Measurements from ENCODE around the gene LRRC75A.
A peak's percentile ranks its signal among the peaks of the same experiment; 100 is the strongest.
"Not testable (repeated sequence)": the region's sequence is repeated elsewhere in the genome, so short reads cannot be mapped to it uniquely, and the experiment has no call there.

LRRC75A gene

DNA sequence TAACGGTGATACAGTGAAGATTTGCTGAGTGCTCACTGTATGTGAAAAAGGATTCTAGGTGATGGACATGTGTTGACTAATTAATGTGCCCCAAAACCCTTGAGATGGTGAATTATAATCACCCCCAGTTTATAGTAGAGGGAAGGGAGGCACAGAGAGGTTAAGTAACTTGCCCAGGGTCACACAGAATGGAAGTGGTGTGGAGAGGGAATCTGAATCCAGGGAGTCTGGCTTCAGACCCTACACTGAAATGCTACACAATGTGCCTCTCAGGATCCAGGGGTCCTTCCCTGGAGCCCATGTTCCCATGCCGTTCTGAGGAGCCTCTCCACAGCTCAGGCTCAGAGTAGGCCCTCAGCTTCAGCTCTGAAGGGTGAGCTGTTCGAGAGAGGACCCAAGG, 65.0 kb downstream of the LRRC75A start:
- no peak for DNase-seq

DNA sequence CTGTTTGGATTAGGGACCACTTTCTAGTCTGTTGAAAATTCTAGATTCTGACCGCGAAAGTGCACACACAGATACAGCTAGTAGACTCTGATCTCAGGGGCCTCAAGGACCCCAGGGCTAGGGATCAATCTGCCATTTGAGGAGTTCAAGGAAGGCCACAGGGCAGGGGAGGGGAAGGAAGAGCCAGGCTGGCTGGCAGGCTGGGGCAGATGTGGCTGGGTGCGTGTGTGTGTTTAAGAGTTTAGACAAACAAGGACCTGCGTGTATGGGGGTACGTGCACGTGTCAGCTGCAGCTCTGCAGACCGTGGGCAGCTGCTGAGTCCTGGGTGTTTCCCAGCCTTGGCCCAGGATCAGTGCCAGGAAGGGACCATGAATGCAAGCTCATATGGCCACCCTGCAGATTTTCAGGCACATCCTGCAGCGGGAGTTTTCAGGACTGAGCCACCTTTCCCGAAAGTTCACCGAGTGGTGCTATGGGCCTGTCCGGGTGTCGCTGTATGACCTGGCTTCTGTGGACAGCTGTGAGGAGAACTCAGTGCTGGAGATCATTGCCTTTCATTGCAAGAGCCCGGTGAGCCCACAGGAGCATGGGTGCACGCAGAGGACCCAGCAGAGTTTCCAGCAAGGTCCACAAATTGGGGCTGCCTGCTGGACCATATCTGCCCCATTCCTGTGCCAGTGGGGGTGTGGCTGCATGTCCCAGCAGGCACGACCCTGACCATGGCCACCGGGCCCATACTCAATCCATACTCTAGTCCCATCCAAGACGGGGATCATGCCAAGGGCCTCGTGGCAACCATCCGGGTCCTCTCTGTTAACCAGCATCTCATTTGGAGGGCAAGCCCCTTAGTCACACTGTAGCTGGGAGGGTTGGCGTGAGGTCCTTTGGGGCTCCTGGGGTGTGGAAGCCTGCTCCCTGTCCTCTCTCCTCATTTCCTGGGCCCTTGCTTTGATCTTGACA, 66.0 kb downstream of the LRRC75A start:
- DNase-seq: no peak

DNA sequence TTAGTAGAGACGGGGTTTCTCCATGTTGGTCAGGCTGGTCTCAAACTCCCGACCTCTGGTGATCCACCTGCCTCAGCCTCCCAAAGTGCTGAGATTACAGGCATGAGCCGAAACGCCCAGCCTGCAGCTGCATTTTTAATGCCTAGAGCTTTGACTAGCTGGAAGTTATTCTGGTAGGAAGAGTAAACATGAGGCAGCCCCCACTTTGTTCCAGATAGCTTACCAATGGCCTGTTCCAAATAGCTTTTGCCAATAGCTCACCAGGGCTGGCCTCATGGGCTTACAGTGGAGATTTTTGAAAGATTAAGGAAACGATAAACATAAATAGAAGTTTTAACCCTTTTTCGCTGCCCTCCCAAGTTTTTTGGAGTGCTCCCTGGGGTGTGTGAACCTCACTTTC, 66.8 kb downstream of the LRRC75A start:
- DNase-seq: no peak

DNA sequence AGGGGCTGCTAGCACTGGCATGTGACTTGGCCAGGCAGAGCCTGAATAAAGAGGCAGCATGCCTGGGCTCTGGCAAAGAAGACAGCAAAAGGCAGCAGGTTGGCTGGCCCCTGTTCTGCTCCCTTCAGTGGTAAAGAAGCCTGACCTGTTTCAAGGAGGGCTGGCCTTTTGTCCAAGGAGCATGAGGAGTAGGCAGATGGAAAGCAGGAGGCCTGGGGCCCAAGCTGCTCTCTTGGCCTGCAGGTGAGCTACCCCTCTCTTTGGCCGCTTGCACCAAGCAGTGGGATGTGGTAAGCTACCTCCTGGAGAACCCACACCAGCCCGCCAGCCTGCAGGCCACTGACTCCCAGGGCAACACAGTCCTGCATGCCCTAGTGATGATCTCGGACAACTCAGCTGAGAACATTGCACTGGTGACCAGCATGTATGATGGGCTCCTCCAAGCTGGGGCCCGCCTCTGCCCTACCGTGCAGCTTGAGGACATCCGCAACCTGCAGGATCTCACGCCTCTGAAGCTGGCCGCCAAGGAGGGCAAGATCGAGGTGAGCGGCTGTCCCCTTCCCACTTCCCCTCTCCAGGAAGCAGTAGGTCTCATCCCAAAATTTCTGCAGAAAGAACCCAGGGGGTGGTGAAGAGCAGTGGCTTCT, 68.6 kb downstream of the LRRC75A start:
- DNase-seq: no peak

DNA sequence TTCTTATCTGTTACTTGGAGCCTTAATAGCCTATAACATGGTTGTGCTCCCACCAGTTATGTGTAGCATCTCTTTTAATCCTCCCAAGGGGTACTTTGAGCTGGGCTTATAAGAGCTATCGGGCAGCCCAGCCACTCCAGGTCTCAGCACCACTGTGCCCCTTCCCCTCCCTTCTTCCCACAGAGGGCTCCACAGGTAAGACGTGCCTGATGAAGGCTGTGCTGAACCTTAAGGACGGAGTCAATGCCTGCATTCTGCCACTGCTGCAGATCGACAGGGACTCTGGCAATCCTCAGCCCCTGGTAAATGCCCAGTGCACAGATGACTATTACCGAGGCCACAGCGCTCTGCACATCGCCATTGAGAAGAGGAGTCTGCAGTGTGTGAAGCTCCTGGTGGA, 69.6 kb downstream of the LRRC75A start:
- no peak for DNase-seq

DNA sequence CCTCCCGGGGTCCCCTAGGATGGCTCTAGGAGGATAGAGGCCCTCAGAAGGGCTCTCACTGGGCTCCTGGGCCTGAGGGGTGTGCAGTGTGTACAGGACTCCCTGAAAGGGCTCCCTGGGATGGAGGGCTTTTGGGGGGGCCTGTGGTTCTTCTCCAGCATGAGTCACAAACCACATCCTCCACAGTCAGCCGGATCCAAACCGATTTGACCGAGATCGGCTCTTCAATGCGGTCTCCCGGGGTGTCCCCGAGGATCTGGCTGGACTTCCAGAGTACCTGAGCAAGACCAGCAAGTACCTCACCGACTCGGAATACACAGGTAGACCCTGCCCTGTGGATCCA, 72.1 kb downstream of the LRRC75A start:
- peak; percentile 19 for DNase-seq

DNA sequence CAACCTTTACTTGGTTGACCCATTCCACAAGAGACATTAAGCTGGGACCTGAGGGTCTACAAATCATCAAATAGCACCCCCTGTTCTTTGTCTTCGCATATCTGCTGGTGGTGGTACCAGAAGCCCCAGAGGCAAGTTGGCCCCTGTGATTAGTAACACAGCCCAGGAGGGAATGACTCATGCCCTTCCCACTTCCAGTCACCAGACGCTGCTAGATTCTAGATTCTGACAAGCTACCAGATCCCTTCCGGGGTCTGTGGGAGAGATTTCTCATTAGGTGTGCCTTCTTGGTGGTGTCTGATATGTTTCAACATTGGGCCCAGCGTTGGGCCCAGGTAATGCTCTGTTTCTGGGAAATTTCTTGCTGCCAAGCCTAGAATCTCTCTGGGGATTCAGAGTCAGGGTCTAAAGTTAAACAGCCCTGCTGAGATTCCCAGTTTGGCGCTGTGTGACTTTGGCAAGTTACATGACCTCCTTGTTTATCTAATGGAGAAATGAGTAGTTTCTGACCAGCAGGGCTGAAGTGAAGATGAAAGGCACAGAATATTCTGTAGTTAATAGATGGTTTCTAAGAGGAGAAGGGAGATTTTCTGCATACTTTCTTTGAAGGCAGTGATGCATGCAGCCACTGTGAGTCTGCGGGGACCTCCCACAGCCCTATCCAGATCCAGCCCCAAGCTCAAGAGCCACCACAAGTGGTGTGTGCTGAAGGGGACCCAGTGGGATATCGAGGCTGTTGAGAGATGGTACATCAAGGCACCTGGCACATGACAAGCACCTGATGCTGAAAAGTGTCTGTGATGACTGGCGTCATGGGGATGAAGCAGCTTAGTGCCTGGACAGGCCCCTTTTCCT, 72.7 kb downstream of the LRRC75A start:
- DNase-seq: no peak

DNA sequence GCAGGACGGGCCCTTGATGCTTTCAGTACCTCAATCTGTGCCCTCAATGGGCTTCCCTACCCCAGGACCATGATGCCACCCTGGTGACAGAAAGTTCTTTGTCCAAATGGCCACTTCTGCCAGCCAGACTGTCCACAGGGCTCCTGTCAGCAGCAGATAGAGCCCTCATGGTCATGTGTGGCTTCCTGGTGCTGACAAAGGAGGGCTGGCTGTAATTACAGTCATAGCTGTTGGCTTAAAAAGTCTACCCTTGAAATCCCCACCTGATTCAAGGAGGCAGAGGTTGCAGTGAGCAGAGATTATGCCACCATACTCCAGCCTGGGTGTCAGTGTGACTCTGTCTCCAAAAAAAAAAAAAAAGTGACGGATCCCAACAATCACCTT, 73.3 kb downstream of the LRRC75A start:
- DNase-seq: no peak

DNA sequence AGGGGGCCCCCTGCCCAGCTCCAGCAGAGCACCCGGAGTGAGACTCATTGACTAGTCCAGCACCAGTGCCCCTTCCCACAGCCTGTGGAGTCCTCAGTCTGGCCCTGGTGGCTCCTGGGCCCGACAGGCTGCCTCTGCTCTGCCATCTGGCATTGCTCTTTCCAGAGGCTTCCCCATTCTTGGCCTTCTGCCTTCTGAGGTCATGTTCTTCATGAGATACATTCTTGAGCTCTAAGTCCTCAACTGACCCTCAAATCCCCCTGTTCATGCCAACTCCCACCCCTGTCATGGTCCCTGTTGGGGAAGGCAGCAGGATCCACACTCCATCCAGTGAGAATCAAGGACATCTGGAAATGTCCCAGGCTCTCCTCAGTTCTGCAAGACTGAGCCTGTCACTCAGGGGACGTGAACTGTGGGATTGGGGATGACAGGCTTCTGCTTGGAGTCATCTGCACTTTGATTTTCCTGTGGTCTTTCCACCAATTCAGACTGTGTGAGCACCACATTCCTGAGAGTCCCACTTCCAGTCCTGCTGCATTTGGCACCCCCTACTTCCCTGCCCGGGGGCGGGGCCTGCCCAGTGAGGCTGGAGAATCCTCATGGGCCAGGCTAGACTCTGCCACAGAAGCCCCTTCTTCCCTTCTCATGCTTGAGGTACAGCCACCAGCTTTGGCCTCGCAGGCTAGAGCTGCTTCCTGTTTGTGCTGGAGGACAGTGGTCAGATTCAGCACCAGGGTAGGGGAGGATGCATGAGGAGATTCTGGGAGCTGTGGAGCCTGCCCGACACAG, 73.9 kb downstream of the LRRC75A start:
- DNase-seq: no peak

DNA sequence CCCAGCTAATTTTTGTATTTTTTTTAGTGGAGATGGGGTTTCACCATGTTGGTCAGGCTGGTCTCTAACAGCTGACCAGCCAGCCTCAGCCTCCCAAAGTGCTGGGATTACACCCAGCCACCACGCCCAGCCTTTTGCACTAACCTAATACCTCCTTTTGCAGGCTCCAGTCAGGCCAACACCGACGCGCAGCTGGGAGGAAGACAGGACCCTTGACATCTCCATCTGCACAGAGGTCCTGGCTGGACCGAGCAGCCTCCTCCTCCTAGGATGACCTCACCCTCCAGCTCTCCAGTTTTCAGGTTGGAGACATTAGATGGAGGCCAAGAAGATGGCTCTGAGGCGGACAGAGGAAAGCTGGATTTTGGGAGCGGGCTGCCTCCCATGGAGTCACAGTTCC, 74.6 kb downstream of the LRRC75A start:
- DNase-seq: no peak

DNA sequence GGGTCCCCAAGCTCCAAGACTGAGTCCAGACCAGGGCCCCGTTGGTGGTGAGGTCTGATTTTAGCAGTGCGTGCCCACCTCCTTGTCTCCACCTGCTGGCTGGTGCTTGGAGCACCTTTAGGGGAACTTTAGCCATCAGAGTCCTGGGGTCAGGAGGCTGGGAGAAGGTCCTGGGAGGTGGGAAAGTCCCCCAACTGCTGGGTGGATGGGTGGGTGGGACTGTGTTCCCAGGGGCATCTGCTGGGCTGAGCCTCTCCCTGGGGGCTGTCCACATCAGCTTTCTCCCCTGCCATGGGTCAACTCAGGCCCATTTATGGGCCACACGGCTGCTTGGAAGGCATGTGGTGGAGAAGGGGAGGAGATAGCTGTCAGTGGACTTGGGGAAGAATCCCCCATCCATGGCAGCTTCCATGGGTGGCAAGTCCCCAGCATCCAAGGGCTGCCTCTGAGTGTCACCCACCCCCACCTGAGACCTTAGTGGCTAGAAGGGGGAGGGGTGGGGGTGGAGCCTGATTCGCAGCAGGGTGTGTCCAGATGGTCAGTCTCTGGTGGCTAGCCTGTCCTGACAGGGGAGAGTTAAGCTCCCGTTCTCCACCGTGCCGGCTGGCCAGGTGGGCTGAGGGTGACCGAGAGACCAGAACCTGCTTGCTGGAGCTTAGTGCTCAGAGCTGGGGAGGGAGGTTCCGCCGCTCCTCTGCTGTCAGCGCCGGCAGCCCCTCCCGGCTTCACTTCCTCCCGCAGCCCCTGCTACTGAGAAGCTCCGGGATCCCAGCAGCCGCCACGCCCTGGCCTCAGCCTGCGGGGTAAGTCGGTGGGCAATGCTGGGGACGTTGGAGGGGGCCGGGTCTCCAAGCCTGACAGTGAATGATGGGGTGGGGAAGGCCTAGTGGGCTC, 76.7 kb downstream of the LRRC75A start, which contains the start of gene TRPV2:
TSS of gene TRPV2 (plus strand) at position 541 of the 894 bp plus-strand sequence. CDS start 2,098 bp downstream, outside the sequence.
- peak; percentile 54 for DNase-seq

DNA sequence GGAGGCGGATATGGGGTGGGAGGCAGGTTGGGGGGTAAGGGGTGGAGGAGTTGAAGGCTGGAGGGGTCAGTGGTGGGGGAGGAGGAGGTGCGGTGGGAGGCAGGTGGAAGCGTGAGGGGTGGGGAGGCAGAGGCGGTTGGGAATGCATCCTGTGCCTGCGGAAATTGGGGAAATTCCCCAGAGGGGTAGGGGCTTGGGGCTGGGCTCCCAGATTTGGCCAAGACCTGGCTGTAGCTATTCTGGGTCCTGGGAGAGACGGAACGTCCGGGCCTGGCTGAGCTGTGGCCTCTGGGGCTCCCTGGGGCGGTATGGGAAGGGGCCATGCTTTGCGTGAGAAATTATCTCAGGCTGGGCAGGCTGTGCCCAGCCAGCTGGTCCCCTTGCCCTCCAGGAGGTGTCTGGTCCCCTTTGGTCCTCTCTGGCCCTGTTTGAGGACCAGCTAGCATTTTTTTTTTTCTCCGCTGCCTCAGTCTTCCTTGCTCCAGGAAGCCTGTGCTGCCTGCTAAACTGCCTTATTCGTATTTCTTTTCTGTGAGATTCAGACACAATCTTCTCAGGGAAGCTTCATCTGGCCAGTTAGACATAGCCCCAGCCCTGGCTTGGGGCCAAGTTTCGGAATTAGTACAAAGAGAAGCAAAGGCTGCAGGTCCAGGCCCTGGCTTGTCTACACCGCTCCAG, 83.9 kb downstream of the LRRC75A start:
- DNase-seq: no peak

DNA sequence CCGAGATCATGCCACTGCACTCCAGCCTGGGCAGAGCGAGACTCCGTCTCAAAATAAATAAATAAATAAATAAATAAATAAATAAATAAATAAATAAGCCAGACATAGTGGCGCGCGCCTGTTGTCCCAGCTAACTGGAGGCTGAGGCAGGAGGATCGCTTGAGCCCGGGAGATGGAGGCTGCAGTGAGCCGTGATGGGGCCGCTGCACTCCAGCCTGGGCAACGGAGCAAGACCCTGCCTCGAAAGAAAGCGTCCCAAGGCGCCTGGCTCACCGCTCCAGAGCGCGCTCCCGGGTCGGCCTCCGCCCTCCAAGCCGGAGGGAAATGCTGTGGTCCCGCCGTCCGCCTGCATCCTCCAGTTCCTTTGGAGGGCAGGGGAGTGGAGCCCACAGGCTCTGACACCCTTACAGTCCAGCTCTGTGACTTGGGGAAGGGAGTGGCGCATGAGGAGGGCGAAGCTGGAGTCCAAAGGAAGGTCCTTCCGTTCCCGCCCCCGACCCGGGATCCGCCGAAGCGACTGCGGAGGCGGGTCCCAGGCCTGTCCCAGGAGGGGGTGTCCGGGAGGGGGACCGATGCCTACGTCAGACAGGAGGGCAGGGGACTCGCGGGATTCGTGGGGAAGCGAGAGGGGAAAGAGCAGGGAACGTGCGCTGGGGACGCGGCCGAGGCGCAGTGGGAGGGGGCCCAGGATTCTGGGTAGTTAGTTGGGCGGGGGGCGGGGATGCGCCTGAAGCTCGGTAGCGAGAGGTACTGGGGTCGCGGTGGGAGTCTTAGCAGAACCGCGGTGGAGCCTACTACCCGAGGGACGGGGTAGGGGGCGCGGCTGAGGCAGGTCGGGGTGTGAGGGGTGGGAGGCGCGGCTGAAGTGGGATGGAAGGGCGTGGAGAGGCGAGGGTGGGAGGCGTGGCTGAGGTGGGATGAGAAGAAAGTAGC, 85.0 kb downstream of the LRRC75A start:
- no peak for DNase-seq

DNA sequence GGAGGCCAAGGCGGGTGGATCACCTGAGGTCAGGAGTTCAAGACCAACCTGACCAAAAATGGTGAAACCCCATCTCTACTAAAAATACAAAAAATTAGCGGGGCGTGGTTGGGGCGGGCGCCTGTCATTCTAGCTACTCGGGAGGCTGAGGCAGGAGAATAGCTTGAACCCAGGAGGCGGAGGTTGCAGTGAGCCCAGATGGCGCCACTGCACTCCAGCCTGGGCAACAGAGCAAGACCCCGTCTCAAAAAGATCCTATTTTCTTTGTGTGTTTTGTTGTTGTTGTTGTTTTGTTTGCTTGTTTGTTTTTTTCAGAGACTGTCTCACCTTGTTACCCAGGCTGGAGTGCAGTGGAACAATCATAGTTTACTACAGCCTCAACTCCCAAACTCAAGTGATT, 88.1 kb downstream of the LRRC75A start:
- not testable (repeated sequence) for DNase-seq

DNA sequence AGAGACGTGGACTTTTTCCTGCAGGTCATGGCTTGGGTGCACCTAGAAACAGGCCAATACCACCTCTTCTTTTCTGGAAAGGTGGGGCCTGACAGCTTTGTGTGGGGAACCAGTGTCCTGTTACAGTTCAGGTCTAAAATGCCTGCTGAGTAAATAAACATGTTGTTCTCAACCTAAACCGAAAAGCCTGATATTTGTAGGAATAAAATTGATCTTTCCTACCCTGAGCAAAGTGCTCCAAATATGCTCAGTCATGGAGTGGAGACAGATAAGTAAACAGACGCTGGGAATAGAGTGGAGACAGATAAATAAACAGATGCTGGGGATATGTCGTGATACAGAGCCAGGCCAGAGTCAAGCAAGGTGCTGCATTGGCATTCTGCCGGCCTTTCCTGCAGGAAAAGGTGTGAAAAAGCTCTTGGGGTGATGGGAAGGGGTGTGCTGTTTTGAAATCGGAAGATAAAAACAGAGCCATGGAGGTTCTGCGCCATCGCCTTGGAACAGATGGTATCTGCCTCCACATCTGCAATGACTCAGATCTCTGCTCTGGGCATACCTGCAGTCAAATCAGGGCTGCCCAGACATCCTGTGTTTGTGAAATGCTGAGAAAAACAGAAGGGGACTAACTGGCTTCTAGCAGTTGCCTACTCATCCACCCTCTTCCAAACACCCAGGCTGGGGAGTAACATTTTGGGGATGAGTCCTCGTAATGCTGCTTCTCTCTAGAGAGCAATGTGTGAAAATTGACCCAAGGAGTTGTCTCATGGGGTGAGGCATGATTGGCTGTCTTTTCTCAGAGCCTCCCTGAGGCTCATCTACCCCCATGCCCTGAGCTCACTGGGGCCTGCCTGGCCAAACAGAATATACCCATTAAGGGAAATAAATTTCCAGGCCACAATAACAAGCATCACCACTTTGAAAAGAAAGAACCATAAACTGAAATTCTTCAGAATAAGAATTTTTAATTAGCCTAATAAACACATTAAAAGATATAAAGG, 93.4 kb downstream of the LRRC75A start:
- no peak for DNase-seq

DNA sequence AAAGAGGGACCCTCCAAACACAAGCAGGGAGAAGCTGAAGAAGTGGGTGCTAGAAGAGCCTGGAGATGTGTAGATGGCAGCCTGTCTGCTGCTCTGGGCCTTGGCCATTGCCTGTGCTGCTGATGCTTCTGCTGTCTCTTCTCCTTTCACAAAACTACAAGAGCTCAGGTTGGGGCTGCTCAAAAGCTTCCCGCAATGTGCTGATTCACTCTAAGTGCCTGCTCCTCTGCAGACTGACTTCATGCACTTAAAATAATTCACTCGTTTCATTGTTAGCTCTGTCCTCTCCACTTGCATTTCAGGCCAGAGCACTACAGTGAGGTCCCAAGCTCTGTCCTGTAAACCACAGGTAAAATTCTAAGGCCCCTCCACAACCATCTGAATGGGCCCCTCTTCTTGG, 95.3 kb downstream of the LRRC75A start:
- DNase-seq: not testable (repeated sequence)

DNA sequence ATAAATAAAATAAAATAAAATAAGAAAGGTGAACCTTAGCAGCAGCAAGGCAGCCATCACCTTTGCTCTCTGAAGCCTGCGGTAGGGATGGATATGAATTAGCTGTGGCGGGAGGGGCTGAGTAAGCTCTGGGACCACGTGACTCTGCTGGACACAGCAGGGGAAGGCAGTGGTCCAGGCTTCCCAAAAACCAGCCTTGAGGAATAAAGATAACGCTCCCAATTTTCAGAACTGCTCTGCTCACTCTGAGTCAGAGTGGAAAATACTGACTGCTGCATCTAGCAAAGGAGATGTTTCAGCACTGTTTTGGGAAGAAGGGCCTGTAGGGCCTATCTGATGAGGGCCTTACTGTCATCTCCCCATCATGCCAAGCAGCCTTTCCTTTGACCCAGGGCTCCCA, 96.1 kb downstream of the LRRC75A start:
- not testable (repeated sequence) for DNase-seq

DNA sequence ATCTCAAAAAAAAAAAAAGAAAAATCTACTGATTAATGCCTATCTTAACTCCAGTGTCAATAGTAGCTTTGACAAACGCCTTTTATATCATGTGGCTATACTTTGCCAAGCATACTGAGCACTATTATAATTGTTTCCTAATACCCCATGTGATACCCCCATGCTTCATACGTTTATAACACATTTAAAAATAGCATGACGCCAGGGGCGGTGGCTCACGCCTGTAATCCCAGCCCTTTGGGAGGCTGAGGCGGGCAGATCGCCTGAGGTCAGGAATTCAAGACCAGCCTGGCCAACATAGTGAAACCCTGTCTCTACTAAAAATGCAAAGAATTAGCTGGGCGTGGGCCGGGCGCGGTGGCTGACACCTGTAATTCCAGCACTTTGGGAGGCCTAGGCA, 99.5 kb downstream of the LRRC75A start:
- DNase-seq: not testable (repeated sequence)
